Inferior parietal cortex (tissue), 1 donor: Measurements from ENCODE around the gene LCN15.
A peak's percentile ranks its signal among the peaks of the same experiment; 100 is the strongest.
"Not testable (repeated sequence)": the region's sequence is repeated elsewhere in the genome, so short reads cannot be mapped to it uniquely, and the experiment has no call there.

Experiments
- DNase-seq: peaks from one replicate; pipeline ENCODE4 v3.0.0-alpha.2; 2016; ENCODE audit errors: extremely low spot score

LCN15 gene

GRCh38 chr9:136794281-136794999 lies 30.1 kb upstream of the LCN15 start:
- DNase-seq, result no peak

GRCh38 chr9:136793086-136793946 lies 29.0 kb upstream of the LCN15 start:
- DNase-seq, result no peak

GRCh38 chr9:136792321-136793085 lies 28.2 kb upstream of the LCN15 start:
- DNase-seq, result no peak

- DNase-seq, result no peak
These were observed 27.4 kb upstream of the LCN15 start for GRCh38 chr9:136791516-136792276.

GRCh38 chr9:136790640-136791515 lies 26.6 kb upstream of the LCN15 start, which contains the start of gene TMEM141:
TSS of gene TMEM141 (plus strand) at chr9:136791344. CDS start at chr9:136791371, 27 bp downstream.
- peak; percentile 94 for DNase-seq

- DNase-seq, result no peak
These were observed 25.2 kb upstream of the LCN15 start for GRCh38 chr9:136789523-136789937.

- not testable (repeated sequence) for DNase-seq
These were observed 24.6 kb upstream of the LCN15 start for GRCh38 chr9:136788644-136789522.

- DNase-seq, result peak; percentile 95
These were observed 23.5 kb upstream of the LCN15 start for GRCh38 chr9:136787690-136788400.

GRCh38 chr9:136786983-136787382 lies 22.7 kb upstream of the LCN15 start:
- not testable (repeated sequence) for DNase-seq

GRCh38 chr9:136786451-136786850 lies 22.1 kb upstream of the LCN15 start:
- DNase-seq, result peak; percentile 68

GRCh38 chr9:136785565-136786355 lies 21.4 kb upstream of the LCN15 start:
- DNase-seq, result not testable (repeated sequence)

GRCh38 chr9:136784997-136785361 lies 20.7 kb upstream of the LCN15 start:
- no peak for DNase-seq

- DNase-seq, result peak; percentile 66
These were observed 20.1 kb upstream of the LCN15 start for GRCh38 chr9:136784249-136784996.

GRCh38 chr9:136782452-136782851 lies 18.1 kb upstream of the LCN15 start:
- DNase-seq, result no peak

GRCh38 chr9:136779808-136780207 lies 15.5 kb upstream of the LCN15 start:
- no peak for DNase-seq

GRCh38 chr9:136777359-136777758 lies 13.0 kb upstream of the LCN15 start:
- DNase-seq, result no peak

- DNase-seq, result no peak
These were observed 12.6 kb upstream of the LCN15 start for GRCh38 chr9:136776947-136777346.
